Astrocyte of the spinal cord (primary cell): ENCODE data around the gene ULK4.

ENCODE experiments used
- DNase-seq: peaks from one replicate; pipeline ENCODE4 v3.0.0; 2011; ENCODE audit warnings: low read depth, low spot score
- H3K4me3 ChIP-seq: 2 replicates; pipeline ENCODE4 v1.5.1; 2011; ENCODE audit warnings: low read depth, mild to moderate bottlenecking, low read length, moderate library complexity
- CTCF ChIP-seq: IDR thresholded peaks from 2 replicates; pipeline ENCODE4 v1.5.1; 2012; ENCODE audit warnings: low read depth, mild to moderate bottlenecking, low read length, inconsistent platforms
- in situ Hi-C: cut with HindIII; loops from 2 replicates; pipeline ENCODE4 v1.10.0; 2017; ENCODE audit warnings: low sequenced_read_pairs

The ULK4 gene

GRCh38 chr3:41299036-41299435 is 662.9 kb downstream of the ULK4 start:
- no peak for TF ChIP-seq CTCF
- in situ Hi-C loops, result no loop called here
- DNase-seq, result no peak
- H3K4me3 ChIP-seq, result no peak overlapping the region

GRCh38 chr3:41297750-41298149 is 664.2 kb downstream of the ULK4 start:
- no peak for TF ChIP-seq CTCF
- H3K4me3 ChIP-seq, result no peak overlapping the region
- in situ Hi-C loops, result no loop called here
- no peak for DNase-seq

DNA sequence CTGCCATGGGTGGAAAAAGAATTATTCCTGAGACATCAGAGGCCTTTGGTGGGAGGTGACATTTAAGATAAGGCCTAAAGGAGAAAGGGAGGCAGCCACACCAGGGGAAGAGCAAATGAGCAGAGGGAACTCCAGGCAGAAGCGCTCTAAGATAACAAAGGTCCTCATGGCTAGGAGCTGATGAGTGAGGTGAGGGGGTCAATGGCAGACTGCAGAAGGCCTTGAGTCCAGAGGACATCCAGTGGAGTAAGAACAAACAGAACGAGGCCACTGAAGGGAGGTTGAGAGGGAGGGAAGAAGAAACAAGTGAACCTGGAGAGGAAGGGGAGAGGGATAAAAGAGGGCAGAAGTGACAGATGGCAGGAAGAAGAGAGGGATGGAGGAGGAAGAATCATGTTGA is 665.3 kb downstream of the ULK4 start:
- no peak for TF ChIP-seq CTCF
- no peak for DNase-seq
- in situ Hi-C loops, result no loop called here
- H3K4me3 ChIP-seq, result no peak overlapping the region

DNA sequence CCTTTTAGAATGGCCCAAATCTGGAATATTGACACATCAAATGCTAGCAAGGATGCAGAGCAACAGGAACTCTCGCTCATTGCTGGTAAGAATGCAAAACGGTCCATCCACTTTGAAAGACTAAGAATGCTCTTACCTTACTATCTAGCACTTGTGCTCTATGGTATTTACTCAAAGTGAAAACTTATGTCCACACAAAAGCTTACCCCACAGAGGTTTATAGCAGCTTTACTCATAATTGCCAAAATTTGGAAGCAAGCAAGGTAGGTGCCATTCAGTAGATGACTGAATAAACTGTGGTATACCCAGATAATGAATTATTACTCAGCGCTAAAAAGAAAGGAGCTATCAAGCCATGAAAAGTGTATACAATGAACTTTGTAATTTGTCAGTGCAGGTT is 666.2 kb downstream of the ULK4 start:
- no peak for TF ChIP-seq CTCF
- H3K4me3 ChIP-seq, result no peak overlapping the region
- DNase-seq, result no peak
- in situ Hi-C loops, result no loop called here

GRCh38 chr3:41293169-41293681 is 668.7 kb downstream of the ULK4 start:
- DNase-seq, result no peak
- no peak overlapping the region for H3K4me3 ChIP-seq
- in situ Hi-C loops, result no loop called here
- TF ChIP-seq CTCF, result no peak

DNA sequence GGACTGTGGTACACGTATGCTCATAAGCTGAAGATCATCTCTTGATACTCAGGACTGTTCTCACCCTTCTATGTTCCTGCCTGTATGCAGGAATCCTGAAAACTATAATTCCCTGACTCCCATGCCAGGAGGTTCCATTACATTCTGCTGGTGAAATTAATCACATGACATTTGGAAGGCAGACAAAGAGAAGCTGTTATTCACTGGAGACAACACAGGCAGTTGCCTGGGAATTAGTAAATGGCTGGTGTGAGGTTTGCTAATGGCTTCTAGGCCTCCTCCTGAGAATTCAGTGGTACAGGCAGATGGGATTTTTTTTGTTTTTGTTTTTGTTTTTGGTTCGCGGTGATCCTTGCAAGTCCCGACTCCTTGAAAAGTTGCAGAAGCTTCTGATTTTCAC is 671.2 kb downstream of the ULK4 start:
- no peak overlapping the region for H3K4me3 ChIP-seq
- DNase-seq, result no peak
- in situ Hi-C loops, result no loop called here
- no peak for TF ChIP-seq CTCF

DNA sequence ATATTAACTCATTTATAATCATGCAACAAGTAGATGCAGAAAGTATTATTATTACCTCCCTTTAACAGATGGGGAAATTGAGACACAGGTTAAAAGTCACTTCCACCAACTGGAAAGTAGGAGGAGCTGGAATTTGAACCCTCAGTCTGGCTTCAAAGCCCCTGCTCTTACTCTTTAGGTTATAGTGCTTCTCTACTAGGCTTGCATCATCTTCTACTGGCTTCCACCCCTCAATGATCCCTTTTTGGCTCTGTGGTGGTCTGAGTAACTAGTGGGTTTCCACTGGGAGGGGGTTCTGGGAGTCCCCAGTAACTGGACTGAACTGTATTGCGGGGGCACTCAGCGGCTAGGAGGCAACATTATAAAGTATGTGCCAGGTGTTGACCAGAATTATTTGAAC is 671.6 kb downstream of the ULK4 start:
- in situ Hi-C loops, result no loop called here
- H3K4me3 ChIP-seq, result no peak overlapping the region
- DNase-seq, result no peak
- TF ChIP-seq CTCF, result no peak
